K562 (cell line): Measurements from ENCODE around the gene DPCD. TPM values are rescaled to one million over a fixed set of nuclear protein-coding genes. Genes with fewer than 3 reads are reported as not detected.

Source experiments
- ATAC-seq: fragments of 200-7000 bp; cut with Tn5 transposase; 3 replicates; pipeline ENCODE4 v1.9.1; 2020; ENCODE audit warnings: moderate library complexity
- BruUV-seq: library from RNA; stranded (reverse); fragments of 400-500 nt; replicated peaks from 2 replicates; lab custom pipeline; 2021; lab: Mats Ljungman, UMichigan
- CTCF ChIA-PET: fragments of 300-600 bp; formaldehyde crosslinking; extraction: SDS; loops from one replicate; lab custom pipeline; 2021; ENCODE audit warnings: low intra/inter-chr PET ratio; lab: Yijun Ruan, JAX
- POLR2A ChIA-PET: fragments of 300-600, 350-650 bp; sonication (Branson Sonifier 250); formaldehyde crosslinking; extraction: SDS; loops from one replicate; lab custom pipeline; 2021; ENCODE audit warnings: antibody characterized with exemption, inconsistent platforms; lab: Yijun Ruan, JAX
- DNase-seq, 4 experiments: peaks; one replicate each; pipeline versions ENCODE4 v3.0.0 to v3.0.0-alpha.2; 2011 to 2018; ENCODE audit warnings: low spot score in 3 of 4, mixed read lengths in 3 of 4; ENCODE audit errors: extremely low read depth in 1 of 4
- FAIRE-seq: peaks from 2 replicates; lab custom pipeline; 2011; peaks lifted over from hg19 to GRCh38; lab: Jason Lieb, UNC
- H2AFZ ChIP-seq: 2 replicates; pipeline ENCODE4 v1.6.0; 2011; ENCODE audit warnings: low read depth, low read length, control low read depth, inconsistent platforms
- H3K27ac ChIP-seq: fragments of 200-600 bp; 3 replicates; pipeline ENCODE4 v1.8.0; 2011; ENCODE audit warnings: low read depth, mild to moderate bottlenecking, control low read depth, inconsistent platforms, low read length, moderate library complexity, mixed read lengths; ENCODE audit errors: extremely low read depth
- H3K27me3 ChIP-seq, 2 experiments: fragments of 300-600 bp in 1 of 2; 2 replicates in 1 of 2; 3 replicates in 1 of 2; pipeline versions ENCODE4 v1.6.0 to v1.8.0; 2011; ENCODE audit warnings: inconsistent platforms in 2 of 2, low read length in 2 of 2, mild to moderate bottlenecking in 1 of 2, mixed read lengths in 1 of 2, moderate library complexity in 1 of 2; ENCODE audit not compliant: control insufficient read depth in 2 of 2, insufficient read depth in 2 of 2
- H3K36me3 ChIP-seq: fragments of 300-600 bp; 3 replicates; pipeline ENCODE4 v1.8.0; 2011; ENCODE audit warnings: mild to moderate bottlenecking, low read length, inconsistent platforms; ENCODE audit not compliant: control insufficient read depth, insufficient read depth
- H3K4me1 ChIP-seq, 2 experiments: fragments of 200-600 bp in 1 of 2; replicated peaks in 1 of 2; 2 replicates in 1 of 2; 3 replicates in 1 of 2; pipeline versions ENCODE4 v1.5.1 to v1.8.0; 2011; ENCODE audit warnings: inconsistent platforms in 2 of 2, low read length in 2 of 2, mild to moderate bottlenecking in 1 of 2, mixed read lengths in 1 of 2, moderate library complexity in 1 of 2; ENCODE audit not compliant: control insufficient read depth in 2 of 2, insufficient read depth in 2 of 2
- H3K4me2 ChIP-seq: 2 replicates; pipeline ENCODE4 v1.6.1; 2011; ENCODE audit warnings: low read length, control low read depth, inconsistent platforms, mixed read lengths; ENCODE audit not compliant: insufficient read depth
- H3K4me3 ChIP-seq: fragments of 200-600 bp; sonication (generic), shearing (Covaris generic); 2 replicates; pipeline ENCODE4 v1.5.1; 2016; ENCODE audit warnings: control low read depth, inconsistent platforms
- H3K79me2 ChIP-seq: fragments of 200-600 bp; 3 replicates; pipeline ENCODE4 v1.8.0; 2011; ENCODE audit warnings: low read length, inconsistent platforms; ENCODE audit not compliant: control insufficient read depth, insufficient read depth
- H3K9ac ChIP-seq, 2 experiments: 2 replicates each; pipeline versions ENCODE4 v1.6.0 to v1.6.1; 2011; ENCODE audit warnings: low read depth in 2 of 2, low read length in 2 of 2, control low read depth in 1 of 2, inconsistent platforms in 1 of 2, mild to moderate bottlenecking in 1 of 2, mixed read lengths in 1 of 2; ENCODE audit not compliant: insufficient read depth in 1 of 2
- H3K9me1 ChIP-seq: one replicate; pipeline ENCODE4 v1.6.0; 2011; ENCODE audit warnings: inconsistent platforms, mild to moderate bottlenecking, low read length, moderate library complexity; ENCODE audit not compliant: control insufficient read depth, insufficient read depth
- H3K9me3 ChIP-seq: replicated peaks from 2 replicates; pipeline ENCODE4 v1.5.1; 2011; ENCODE audit warnings: low read depth, low read length, inconsistent platforms; ENCODE audit not compliant: control insufficient read depth, insufficient read depth
- H4K20me1 ChIP-seq: replicated peaks from 2 replicates; pipeline ENCODE4 v1.6.1; 2011; ENCODE audit warnings: low read length, inconsistent platforms, mixed read lengths; ENCODE audit not compliant: control insufficient read depth, insufficient read depth
- ADNP ChIP-seq: fragments of 200-800 bp; sonication (Bioruptor generic); IDR thresholded peaks from 2 replicates; pipeline ENCODE4 v1.6.1; 2016; ENCODE audit warnings: missing genetic modification characterization, missing compliant biosample characterization
- ARNT ChIP-seq, 2 experiments: fragments of 450-650 bp; IDR thresholded peaks; 2 replicates each; pipeline ENCODE4 v1.6.1; 2016; ENCODE audit warnings: mild to moderate bottlenecking in 1 of 2
- ATF7 ChIP-seq: fragments of 450-650 bp; IDR thresholded peaks from 2 replicates; pipeline ENCODE4 v1.7.1; 2014; ENCODE audit warnings: mild to moderate bottlenecking, moderate library complexity
- EP400 ChIP-seq: fragments of 450-650 bp; IDR thresholded peaks from 2 replicates; pipeline ENCODE4 v1.6.1; 2017; ENCODE audit warnings: antibody characterized with exemption, mild to moderate bottlenecking, moderate library complexity
- FOXA3 ChIP-seq, 2 experiments: fragments of 450-650 bp in 1 of 2; sonication (generic) in 1 of 2; formaldehyde crosslinking; IDR thresholded peaks in 1 of 2; conservative IDR thresholded peaks in 1 of 2; 2 replicates each; pipeline versions ENCODE4 v1.4.0 to v1.8.0; 2020 to 2022; ENCODE audit warnings: mild to moderate bottlenecking in 2 of 2, missing genetic modification reagents in 1 of 2
- HLTF ChIP-seq: fragments of 450-650 bp; IDR thresholded peaks from 2 replicates; pipeline ENCODE4 v1.6.1; 2016
- JUNB ChIP-seq: fragments of 450-650 bp; formaldehyde crosslinking; conservative IDR thresholded peaks from 2 replicates; pipeline ENCODE4 v1.4.0; 2020; ENCODE audit warnings: mild to moderate bottlenecking
- L3MBTL2 ChIP-seq: fragments of 450-650 bp; IDR thresholded peaks from 2 replicates; pipeline ENCODE4 v1.6.1; 2016; ENCODE audit warnings: mild to moderate bottlenecking, moderate library complexity
- MAFF ChIP-seq: IDR thresholded peaks from 2 replicates; pipeline ENCODE4 v1.6.1; 2012; ENCODE audit warnings: low read length, improper control_type of control experiment
- MAX ChIP-seq: sonication (generic); formaldehyde crosslinking; IDR thresholded peaks from 2 replicates; pipeline ENCODE4 v1.9.0; 2022; ENCODE audit warnings: mild to moderate bottlenecking, missing genetic modification reagents
- NFE2 ChIP-seq: IDR thresholded peaks from 2 replicates; pipeline ENCODE4 v1.6.1; 2014; ENCODE audit warnings: antibody characterized with exemption, low read depth
- NR2C2 ChIP-seq, 2 experiments: fragments of 200-800 bp in 1 of 2; sonication (Bioruptor generic) in 1 of 2; sonication (generic) in 1 of 2; formaldehyde crosslinking in 1 of 2; IDR thresholded peaks; 2 replicates each; pipeline versions ENCODE4 v1.6.1 to v1.8.0; 2016 to 2022; ENCODE audit warnings: mild to moderate bottlenecking in 1 of 2, missing compliant biosample characterization in 1 of 2, missing genetic modification characterization in 1 of 2, missing genetic modification reagents in 1 of 2
- RERE ChIP-seq: sonication (generic); formaldehyde crosslinking; IDR thresholded peaks from 2 replicates; pipeline ENCODE4 v1.8.0; 2023; ENCODE audit warnings: missing genetic modification reagents, mild to moderate bottlenecking, borderline replicate concordance
- SAFB ChIP-seq: fragments of 200-400 bp; formaldehyde crosslinking; IDR thresholded peaks from 2 replicates; pipeline ENCODE4 v1.6.1; 2017; ENCODE audit warnings: low read depth, low read length, borderline replicate concordance
- SMARCA5 ChIP-seq: fragments of 450-650 bp; IDR thresholded peaks from 2 replicates; pipeline ENCODE4 v1.6.1; 2016
- ZNF197 ChIP-seq: fragments of 200-800 bp; sonication (Bioruptor generic); IDR thresholded peaks from 2 replicates; pipeline ENCODE4 v1.6.1; 2016; ENCODE audit warnings: low read depth, missing genetic modification characterization, missing compliant biosample characterization
- ZNF384 ChIP-seq: IDR thresholded peaks from 2 replicates; pipeline ENCODE4 v1.6.1; 2012; ENCODE audit warnings: low read depth, low read length, improper control_type of control experiment
- WGBS: fragments of 100-300 bp; shearing (Covaris generic); methylation state at CpG from one replicate; pipeline ENCODE4 v1.1.6; 2016; ENCODE audit warnings: low coverage, mixed read lengths; ENCODE audit not compliant: insufficient coverage; ENCODE audit errors: missing lambda C conversion rate; 5-methylcytosine and 5-hydroxymethylcytosine counted together
- in situ Hi-C: fragments of 300-500 bp; cut with MboI; formaldehyde crosslinking; loops from 4 replicates; pipeline ENCODE4 v1.15.0; 2018; ENCODE audit warnings: inconsistent platforms, mixed read lengths
- intact Hi-C: fragments of 100-400 bp; cut with micrococcal nuclease; formaldehyde crosslinking; loops from 2 replicates; pipeline ENCODE4 v1.14.2; 2022
- polyA plus RNA-seq, 8 experiments: library from polyadenylated mRNA; depleted of rRNA in 4 of 8; stranded (reverse) in 5 of 8; unstranded in 3 of 8; fragments of >200 nt; fragmentation: Nextera tagmentation in 2 of 8; fragmentation: Illumina TruSeq in 1 of 8; extraction: Ambion mirVana in 2 of 8; extraction: Trizol in 1 of 8; gene quantifications; 2 replicates each; pipeline versions ENCODE4 v1.2.1 to v1.2.3, GENCODE V29; 2011 to 2014; ENCODE audit warnings: inconsistent platforms in 1 of 8, missing spikeins in 1 of 8
- total RNA-seq, 7 experiments: library from RNA; depleted of rRNA in 6 of 7; stranded (reverse); fragments of >200 nt in 6 of 7; fragmentation: Illumina TruSeq in 2 of 7; extraction: Trizol in 2 of 7; gene quantifications; 2 replicates each; pipeline versions ENCODE4 v1.2.1 to v1.2.3, GENCODE V29; 2011 to 2021; ENCODE audit warnings: low replicate concordance in 1 of 7

The DPCD gene
- total and polyA plus RNA-seq, 9 of the 15 experiments (the other 6 are each of a cell fraction or from before 2014, with no cell fraction given): 12.1 to 45.2 (median 20.0) TPM

DNA sequence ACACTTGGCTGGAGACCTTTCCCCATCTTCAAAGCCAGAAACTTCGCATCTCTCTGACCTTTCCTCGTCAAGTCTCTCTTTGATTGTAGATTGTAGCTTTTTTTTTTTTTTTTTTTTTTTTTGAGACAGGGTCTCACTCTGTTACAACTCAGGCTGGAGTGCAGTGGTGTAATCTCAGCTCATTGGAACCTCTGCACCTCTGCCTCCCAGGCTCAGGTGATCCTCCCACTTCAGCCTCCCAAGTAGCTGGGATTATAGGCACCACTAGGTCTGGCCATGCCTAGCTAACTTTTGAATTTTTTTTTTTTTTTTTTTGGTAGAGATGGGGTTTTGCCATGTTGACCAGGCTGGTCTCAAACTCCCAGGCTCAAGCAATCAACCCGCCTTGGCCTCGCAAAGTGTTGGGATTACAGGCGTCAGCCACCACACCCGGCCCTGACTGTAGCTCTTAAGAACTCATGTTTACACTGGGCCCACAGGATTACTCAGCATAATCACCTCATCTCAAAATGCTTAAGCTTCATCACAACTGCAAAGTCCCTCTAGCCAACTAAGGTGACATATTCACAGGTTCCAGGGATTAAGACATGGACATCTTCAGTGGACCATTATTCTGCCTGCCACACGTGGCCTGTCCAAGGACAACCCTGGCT, 11.8 kb upstream of the DPCD start:
- no TSS peak for BruUV-seq
- Histone ChIP-seq H4K20me1 (no peaks in the 10 kb centered on the region; the same call in 1 of the 2 replicates), H3K27ac (peak overlapping the region; percentile 71), H3K9me3 (no peaks in the 10 kb centered on the region; the same call in 1 of the 2 replicates), H3K4me1 (peaks cover 28 to 48% of the 10 kb centered on the region in 2 experiments), H2AFZ (no peak overlapping the region), H3K9me1 (peaks cover 9% of the 10 kb centered on the region), H3K79me2 (no peaks in the 10 kb centered on the region), H3K27me3 (no peaks in the 10 kb centered on the region), H3K36me3 (peaks cover 19% of the 10 kb centered on the region; the same call in 1 of the 3 replicates), H3K9ac (peak overlapping the region; percentile 34 to 85), H3K4me3 (no peak overlapping the region), H3K4me2 (peak overlapping the region; percentile 64)
- POLR2A ChIA-PET: interaction anchor here (0.9 to 1.4 kb wide), 7 partner anchors 10 to 363 kb away, joined by 3 to 6 read pairs (median 4); partner anchors contain the start of genes DPCD and POLL
- FAIRE-seq (no peak), DNase-seq (peak; percentile 25 to 74 (median 46)), ATAC-seq (peak; percentile 73)
- 2% methylated on average over 7 of the region's 7 CpGs for WGBS
- CTCF ChIA-PET: interaction anchor here (1.1 kb wide), 1 partner anchor 363 kb away, joined by 3 read pairs; no protein-coding TSS in a partner anchor
- intact Hi-C loops: loop anchor here (10.0 kb wide), 1 partner anchor 132 kb away; no protein-coding TSS in a partner anchor
- in situ Hi-C loops: no loop called here
- 0 out of 2 replicates have a peak, but pooled peaks have one; percentile 3 for TF ChIP-seq ATF7
- TF ChIP-seq ZNF197 (CRISPR knock-in tag): peak; percentile 55; the same call in 1 of the 2 replicates
- TF ChIP-seq MAFF: peak; percentile 74
- peak; percentile 53; the same call in 1 of the 2 replicates for TF ChIP-seq ADNP (tag)
- peak; percentile 90 for TF ChIP-seq NFE2
- TF ChIP-seq NR2C2 (CRISPR knock-in tag; IDR thresholded peaks at IDR 0.05): no peak
- TF ChIP-seq NR2C2 (tag; IDR thresholded peaks at IDR 0.05): 0 out of 2 replicates have a peak, but pooled peaks have one; percentile 38
- TF ChIP-seq RERE (CRISPR knock-in tag): no peak
- no peak for TF ChIP-seq SAFB
- 0 out of 2 replicates have a peak, but pooled peaks have one; percentile 17 for TF ChIP-seq EP400
- TF ChIP-seq SMARCA5: peak; percentile 63
- TF ChIP-seq ARNT (IDR thresholded peaks at IDR 0.05): no peak
- TF ChIP-seq ZNF384: 0 out of 2 replicates have a peak, but pooled peaks have one; percentile 39
- peak; percentile 81 for TF ChIP-seq L3MBTL2
- TF ChIP-seq JUNB (CRISPR knock-in tag): no peak
- 0 out of 2 replicates have a peak, but pooled peaks have one; percentile 8 for TF ChIP-seq HLTF
- peak; percentile 86 to 97 for TF ChIP-seq FOXA3 (CRISPR knock-in tag; conservative IDR thresholded peaks at IDR 0.05 in 1 of 2, IDR thresholded peaks at IDR 0.05 in 1 of 2)
- peak; percentile 80 for TF ChIP-seq MAX (CRISPR knock-in tag)
